ENCODE data around the gene BCL2L1.
"Not testable (repeated sequence)": the region's sequence is repeated elsewhere in the genome, so short reads cannot be mapped to it uniquely, and the experiment has no call there.

Gene BCL2L1

DNA sequence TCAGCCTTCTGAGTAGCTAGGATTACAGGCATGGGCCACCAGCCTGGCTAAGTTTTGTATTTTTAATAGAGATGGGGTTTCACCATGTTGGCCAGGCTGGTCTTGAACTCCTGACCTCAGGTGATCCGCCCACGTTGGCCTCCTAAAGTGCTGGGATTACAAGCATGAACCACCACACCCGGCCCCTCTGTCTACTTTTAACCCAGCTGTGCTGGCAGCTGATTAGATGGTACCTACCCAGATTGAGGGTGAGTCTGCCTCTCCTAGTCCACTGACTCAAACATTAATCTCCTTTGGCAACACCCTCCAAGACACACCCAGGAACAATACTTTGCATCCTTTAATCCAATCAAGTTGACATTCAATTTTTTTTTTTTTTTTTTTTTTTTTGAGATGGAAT, 74.6 kb downstream of the BCL2L1 start:
- not testable (repeated sequence) for DNase-seq (ENCODE audit: low spot score)

DNA sequence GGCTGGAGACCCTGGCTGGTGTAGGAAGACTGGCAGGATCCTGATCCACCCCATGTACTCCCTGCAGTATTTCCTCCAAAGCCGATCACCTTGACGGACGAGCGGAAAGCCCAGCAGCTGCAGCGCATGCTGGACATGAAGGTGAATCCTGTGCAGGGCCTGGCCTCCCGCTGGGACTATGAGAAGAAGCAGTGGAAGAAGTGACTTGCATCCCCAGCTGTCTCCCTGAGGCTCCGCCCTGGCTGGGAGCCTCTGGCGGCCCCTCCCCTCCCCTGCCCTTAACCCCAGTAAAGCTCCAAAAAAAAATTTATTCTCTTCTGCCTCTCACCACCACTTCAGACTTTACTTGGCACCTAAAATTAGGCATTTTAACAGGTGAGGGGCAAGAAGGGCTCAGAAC, 78.0 kb downstream of the BCL2L1 start:
- DNase-seq (ENCODE audit: low spot score), result no peak

DNA sequence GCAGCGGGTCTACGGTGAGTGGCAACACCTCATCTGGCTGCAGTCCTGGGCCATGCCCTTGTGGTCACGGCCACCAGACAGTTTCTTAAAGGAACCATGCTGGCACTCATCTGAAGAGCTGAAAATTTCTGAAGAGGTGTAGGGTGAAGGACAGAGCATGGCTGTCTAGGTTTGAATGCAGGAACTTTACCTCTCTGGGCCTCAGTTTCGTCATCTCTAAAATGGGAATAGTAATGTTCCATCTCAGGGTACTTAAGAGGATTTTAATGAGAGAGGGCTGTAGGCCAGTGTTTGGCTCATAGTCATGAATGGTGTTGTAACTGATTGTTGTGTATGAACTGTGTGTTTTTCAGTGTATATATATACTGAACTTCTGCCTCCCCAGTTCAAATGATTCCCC, 79.1 kb downstream of the BCL2L1 start:
- no peak for DNase-seq (ENCODE audit: low spot score)

DNA sequence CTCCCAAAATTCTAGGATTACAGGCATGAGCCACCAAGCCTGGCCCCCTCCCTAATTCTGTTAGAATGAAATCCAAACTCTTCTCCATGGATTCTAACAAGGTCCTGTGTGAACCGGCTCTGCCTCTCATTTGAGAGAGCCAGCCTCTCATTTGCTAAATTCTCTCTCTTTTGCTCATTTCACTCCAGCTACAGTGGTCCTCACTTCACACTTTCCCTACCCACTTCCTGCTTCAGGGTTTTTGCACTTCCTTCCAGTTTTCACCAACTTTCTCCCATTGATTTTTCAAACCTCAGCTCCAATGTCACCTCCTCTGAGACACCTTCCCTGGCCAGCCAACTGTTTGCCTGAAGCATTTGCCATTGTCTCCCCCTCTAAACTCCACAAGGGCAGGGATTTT, 79.8 kb downstream of the BCL2L1 start:
- DNase-seq (ENCODE audit: low spot score), result no peak

DNA sequence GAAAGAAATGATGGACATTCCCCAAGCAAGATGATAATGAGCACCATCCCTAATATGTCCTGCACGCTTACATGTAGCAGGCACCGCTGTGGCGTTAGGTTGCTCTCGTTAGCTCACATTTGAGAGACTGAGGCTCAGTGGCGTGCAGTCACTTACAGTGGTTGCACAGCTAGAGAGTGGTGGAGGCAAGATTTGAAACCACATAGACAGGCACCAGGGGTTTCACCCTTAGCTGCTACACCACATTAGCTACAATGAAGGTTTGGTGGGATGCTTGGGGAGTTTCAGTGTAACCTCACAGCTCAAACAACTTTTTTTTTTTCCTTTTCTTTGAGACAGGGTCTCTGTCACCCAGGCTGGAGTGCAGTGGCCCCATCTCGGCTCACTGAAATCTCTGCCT, 81.3 kb downstream of the BCL2L1 start:
- no peak for DNase-seq (ENCODE audit: low spot score)

DNA sequence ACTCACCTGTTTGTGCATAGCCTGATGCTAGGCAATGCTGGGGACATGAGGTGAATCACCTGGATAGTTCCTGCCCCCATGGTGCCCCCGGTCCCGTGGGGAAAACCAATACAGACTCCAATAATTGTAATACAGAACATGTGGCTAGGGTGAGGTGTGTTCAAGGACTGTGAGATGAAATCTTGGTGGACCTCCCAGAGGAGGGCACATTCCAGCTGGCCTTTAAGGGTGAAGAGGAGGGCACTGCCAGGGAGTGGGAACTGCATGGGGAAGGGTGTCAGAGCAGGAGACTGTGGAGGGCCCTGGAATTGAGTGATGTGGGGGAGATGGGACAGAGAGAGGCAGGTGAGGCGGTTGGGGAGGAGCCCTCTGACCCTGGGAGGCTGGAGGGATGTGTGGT, 82.4 kb downstream of the BCL2L1 start:
- DNase-seq (ENCODE audit: low spot score), result no peak

DNA sequence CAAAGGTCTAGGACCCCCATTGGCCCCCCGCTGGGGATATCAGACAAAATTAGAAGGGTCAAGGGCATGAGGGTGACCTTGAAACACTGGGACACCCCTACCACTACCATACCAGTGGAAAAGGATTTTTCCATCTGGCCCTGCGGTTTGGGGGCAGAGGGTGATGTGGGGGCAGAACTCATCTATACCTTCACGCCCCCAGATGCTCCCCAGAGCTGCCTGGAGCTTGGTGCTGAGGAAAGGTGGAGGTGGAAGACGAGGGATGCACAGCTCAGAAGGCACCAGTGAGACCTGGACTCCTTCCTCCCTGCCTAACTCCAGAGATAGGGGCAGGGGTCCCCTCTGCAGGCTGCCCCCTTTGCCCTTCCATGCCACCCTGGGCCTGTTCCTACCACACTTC, 83.9 kb downstream of the BCL2L1 start:
- DNase-seq (ENCODE audit: low spot score), result no peak

DNA sequence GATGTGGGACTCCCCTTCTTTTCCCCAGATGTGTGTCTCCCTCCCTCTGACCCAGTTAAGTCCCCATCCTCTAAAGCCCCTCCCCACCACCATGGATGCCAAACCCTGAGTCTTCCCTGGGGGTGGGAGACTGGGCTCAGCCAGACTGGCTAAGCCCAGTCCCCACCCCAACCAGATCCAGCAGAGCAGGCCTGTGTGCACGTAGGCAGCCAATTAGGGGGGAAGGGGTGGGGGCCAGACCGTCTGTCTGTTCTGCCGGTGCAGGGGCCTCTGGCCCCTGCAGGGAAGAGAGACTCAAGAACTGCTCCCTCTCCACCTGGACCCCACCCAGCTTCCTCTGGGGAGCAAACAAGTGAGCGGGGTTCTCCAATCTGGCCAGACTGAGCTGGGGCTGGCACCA, 84.4 kb downstream of the BCL2L1 start:
- no peak for DNase-seq (ENCODE audit: low spot score)

DNA sequence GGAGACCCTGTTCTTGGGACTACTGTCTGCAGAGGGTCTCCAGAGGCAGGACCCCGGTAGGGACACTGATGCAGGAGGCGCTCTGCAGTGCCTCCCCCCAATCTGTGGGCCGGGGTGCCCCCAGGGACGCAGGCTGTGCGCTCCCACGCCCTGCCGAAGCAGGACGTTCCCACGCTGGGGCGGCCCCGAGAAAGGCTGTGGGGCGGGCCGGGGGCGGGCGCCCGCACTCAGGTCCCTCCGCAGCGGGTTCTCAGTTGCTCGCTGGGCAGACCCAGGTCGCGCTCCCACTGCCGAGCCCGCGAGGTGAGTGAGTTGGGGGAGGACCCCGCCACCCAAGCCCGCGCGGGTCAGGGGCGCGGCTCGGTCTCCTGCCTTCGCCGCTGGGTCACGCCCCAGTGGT, 85.0 kb downstream of the BCL2L1 start, which contains the start of gene COX4I2:
Gene COX4I2, plus strand, starts transcription at position 253 of the 400 bp plus-strand sequence. CDS start 1,106 bp downstream, outside the sequence.
- no peak for DNase-seq (ENCODE audit: low spot score)

DNA sequence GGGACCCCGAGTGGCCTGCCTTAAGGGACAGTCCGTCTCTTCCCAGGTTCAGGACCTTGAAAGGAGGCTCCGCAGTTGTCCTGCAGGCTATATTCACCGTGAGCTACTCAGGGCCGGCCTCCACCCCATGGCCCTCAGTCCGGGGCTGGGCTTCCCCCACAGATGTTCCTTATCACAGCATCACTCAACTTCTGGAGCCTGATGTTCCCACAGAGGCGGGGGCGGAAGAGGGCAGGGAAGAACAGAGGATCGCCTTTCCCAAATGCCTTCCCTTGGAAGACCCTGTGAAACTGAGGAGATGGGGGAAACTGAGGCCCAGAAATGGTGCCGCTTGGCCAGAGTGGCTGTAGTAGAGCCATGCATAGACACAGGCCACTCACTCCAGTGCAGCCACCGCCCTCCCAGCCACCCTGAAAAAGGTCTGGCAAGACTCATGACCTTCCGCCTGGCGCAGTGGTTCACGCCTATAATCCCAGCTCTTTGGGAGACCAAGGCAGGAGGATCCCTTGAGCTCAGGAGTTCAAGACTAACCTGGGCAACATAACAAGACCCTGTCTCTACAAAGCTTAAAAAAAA, 89.2 kb downstream of the BCL2L1 start:
- DNase-seq (ENCODE audit: low spot score), result no peak

DNA sequence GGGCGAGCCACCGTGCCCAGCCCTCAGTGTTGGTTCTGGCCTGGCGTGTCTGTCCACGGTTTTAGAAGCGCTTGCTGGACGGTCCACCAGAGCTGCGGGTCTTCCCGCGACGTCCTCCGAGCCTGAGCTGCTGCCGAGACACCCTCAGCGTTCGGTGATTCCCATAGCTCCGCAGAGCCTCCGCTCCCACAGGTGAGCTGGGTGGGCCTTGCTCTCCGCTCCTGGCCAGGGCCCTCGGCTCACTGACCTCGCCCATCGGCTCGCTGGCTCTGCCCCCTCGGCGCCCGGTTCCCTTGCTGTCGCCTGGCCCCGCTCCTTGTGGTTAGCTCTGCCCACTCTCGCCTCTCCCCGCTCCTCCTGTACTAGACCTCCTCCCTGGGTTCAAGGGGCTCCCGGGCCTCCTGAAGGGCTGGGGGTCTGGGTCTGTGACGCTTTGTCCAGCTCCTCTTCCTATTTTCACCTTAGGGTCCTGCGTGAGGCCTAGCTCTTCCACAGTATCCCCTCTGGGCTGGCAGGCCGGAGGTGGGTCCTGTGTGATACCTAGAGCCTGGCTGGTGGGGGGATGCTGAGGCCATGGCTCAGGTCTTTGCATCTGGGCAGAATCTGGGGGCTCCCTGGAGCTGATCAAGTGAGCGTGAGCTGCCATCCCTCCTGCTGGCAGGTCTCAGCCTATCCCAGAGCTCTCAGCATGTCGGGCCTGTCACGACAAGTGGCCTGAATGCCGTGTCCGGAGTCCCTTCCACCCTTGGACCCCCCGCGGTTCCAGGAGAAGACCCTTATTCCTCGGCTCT, 89.9 kb downstream of the BCL2L1 start:
- DNase-seq (ENCODE audit: low spot score), result no peak

DNA sequence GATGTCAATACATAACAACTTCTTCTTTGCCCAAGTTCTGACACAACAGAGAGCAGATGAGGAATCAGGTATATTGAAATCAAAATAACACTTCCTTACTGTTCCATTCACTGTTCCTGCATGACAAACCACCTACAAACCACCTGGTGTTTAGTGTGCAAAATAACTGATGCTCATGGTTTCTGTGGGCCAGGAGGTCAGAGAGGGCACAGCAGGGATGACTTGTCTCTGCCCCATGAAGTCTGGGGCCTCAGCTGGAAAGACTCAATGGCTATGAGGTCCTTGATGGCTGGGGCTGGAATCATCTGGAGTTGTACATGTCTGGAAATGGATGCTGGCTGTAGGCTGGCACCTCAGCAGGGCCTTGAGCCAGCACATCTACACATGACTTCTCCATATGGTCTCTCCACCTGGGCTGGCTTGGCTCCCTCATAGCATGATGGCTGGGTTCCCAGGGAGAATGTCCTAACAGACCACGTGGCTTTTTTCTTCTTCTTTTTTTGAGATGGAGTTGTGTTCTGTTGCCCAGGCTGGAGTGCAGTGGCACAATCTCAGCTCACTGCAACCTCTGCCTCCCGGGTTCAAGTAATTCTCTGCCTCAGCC, 92.4 kb downstream of the BCL2L1 start:
- DNase-seq (ENCODE audit: low spot score), result no peak

DNA sequence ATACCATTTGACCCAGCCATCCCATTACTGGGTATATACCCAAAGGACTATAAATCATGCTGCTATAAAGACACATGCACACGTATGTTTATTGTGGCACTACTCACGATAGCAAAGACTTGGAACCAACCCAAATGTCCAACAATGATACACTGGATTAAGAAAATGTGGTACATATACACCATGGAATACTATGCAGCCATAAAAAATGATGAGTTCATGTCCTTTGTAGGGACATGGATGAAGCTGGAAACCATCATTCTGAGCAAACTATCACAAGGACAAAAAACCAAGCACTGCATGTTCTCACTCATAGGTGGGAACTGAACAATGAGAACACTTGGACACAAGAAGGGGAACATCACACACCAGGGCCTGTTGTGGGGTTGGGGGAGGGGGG, 94.6 kb downstream of the BCL2L1 start:
- DNase-seq (ENCODE audit: low spot score), result not testable (repeated sequence)

DNA sequence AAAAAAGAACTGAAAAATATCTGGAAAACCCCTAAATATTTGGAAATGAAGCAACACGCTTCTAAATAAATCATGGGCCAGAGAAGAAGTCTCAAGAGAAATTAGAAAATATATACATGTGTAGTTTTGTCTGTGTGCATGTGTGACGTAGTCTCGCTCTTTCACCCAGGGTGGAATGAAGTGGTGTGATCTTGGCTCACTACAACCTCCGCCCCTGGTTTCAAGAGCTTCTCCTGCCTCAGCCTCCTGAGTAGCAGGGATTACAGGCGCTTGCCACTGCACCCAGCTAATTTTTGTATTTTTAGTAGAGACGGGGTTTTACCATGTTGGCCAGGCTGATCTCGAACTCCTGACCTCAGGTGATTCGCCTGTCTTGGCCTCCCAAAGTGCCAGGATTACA, 96.1 kb downstream of the BCL2L1 start:
- DNase-seq (ENCODE audit: low spot score), result not testable (repeated sequence)

DNA sequence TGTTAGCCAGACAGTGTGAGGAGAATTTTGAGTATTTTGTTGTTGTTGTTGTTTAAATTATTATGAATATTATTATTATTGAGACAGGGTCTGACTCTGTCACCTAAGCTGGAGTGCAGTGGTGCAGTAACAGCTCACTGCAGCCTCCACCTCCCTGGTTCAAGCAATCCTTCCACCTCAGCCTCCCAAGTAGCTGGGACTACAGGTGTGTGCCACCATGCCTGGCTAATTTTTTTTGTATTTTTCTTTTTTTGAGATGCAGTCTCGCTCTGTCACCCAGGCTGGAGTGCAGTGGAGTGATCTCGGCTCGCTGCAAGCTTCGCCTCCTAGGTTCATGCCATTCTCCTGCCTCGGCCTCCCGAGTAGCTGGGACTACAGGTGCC, 99.6 kb downstream of the BCL2L1 start:
- DNase-seq (ENCODE audit: low spot score), result not testable (repeated sequence)

DNA sequence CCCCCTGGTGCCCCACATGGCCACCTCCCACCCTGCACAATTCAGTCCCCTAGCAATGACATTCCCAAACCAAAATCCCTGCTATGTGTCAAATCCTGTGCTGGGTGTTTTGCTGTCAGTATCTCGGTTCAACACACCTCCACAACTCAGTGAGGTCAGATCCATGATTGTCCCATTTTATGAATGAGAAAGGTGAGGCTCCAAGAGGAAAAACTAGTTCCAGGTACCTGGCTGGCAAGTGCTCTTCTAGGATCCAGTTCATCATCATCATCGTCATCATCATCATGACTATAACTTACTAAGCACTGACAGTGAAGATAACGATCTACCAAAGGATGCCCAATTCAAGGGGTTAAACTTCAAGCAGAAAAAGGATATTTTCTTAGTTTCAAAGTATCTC, 102.4 kb downstream of the BCL2L1 start:
- no peak for DNase-seq (ENCODE audit: low spot score)

DNA sequence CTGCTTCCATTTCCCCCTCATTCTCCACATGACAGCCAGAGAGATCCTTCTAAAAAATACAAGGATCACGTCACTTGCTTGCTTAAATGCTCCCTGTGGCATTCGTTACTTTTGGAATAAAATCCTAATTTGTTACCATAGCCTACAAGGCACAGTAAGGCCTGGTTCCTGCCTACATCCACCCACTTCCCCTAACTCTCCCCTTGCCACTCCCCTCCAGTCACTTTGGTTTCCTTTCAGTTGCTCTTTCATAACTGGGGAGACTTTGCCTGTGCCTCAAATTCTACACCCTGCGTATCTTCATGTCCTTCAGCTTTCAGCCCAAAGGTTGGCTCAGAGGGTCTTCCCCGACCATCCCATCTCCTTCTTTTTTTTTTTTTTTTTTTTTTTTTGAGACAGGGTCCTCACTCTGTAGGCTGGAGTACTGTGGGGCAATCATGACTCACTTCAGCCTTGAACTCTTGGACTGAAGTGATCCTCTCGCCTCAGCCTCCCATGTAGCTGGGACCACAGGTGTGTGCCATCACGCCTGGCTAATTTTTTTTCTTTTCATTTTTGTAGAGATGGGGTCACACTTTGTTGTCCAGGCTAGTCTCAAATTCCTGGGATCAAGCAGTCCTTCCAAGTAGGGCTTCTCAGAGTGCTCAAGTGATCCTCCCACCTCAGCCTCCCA, 105.1 kb downstream of the BCL2L1 start:
- no peak for DNase-seq (ENCODE audit: low spot score)

DNA sequence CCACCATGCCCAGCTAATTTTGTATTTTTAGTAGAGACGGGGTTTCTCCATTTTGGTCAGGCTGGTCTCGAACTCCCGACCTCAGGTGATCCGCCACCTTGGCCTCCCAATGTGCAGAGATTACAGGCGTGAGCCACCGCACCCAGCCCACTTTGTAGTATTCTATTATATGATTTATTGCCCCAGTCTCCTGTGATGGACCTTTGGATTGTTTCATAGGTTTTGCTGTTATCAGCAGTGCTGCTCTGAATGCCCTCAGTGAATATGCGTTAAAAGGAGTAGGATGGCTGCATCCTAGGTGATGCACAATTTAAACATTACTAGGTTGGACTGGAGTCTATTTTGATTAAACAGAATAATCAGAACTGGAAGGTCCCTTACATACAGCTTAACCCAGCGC, 107.3 kb downstream of the BCL2L1 start:
- DNase-seq (ENCODE audit: low spot score), result no peak
